ENCODE measurements around the gene PANK1. TPM values are rescaled to one million over a fixed set of nuclear protein-coding genes. Genes with fewer than 3 reads are reported as not detected.

The PANK1 gene
- total and polyA plus RNA-seq, 9 of the 15 experiments (the other 6 are each of a cell fraction or from before 2014, with no cell fraction given) = 1.7 to 10.7 (median 6.5) TPM

DNA sequence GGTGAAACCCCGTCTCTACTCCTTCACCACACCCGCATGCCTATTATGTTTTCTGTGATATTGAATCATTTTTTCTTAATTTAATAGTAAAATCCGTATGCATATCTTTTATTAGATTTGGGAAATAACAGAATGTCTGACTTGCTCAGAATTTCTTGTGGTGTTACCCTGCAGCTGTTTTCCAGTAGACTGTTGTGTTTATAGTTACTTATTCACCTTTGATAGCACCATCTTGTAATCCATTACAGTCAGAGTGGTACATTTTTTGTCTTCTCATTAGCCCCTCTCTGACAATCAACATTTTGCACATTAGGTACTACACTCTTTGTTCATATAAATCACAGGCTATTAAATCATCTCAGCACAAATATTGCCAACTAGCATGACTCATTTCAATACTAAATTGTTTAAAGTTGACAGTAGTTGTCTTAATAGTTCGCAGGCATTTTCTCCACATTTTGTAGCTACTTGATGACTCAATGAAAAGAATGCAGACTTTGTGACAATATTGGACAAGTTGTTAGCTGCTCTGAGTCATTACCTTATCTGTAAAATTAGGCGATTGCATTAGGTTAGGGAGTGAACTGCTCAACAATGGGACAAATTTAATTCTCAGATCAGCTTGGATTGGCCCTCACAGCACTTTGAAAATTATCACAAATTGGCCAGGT is 91.8 kb downstream of the PANK1 start:
- BruUV-seq (replicated peaks) = no TSS peak
- in situ Hi-C loops (cut with MboI) (no loop called here), intact Hi-C loops (cut with micrococcal nuclease) (no loop called here)
- ATAC-seq (no peak), FAIRE-seq (no peak), DNase-seq (ENCODE audit: extremely low read depth in 1 of 4, low spot score in 3 of 4) (no peak)
- H3K9me3 ChIP-seq (replicated peaks; ENCODE audit: control insufficient read depth, insufficient read depth, low read depth, low read length) = no peaks in the 10 kb centered on the region
- H3K27ac ChIP-seq (ENCODE audit: extremely low read depth, low read depth, low read length) = no peak overlapping the region
- WGBS (ENCODE audit: insufficient coverage, low coverage, missing lambda C conversion rate) = 2% methylated on average over 3 of the region's 5 CpGs
- H3K4me1 ChIP-seq (replicated peaks in 1 of 2; ENCODE audit: control insufficient read depth in 2 of 2, insufficient read depth in 2 of 2, low read length in 2 of 2) = no peaks in the 10 kb centered on the region; a peak in 1 of 5 replicates
- ChIA-PET POLR2A (no interaction called here), CTCF (ENCODE audit: low intra/inter-chr PET ratio) (no interaction called here)
- no peak overlapping the region for H2AFZ ChIP-seq (ENCODE audit: low read depth, low read length)
- no peaks in the 10 kb centered on the region for H3K36me3 ChIP-seq (ENCODE audit: control insufficient read depth, insufficient read depth, low read length)
- H3K4me2 ChIP-seq (ENCODE audit: insufficient read depth, low read length) = no peak overlapping the region
- no peaks in the 10 kb centered on the region for H4K20me1 ChIP-seq (replicated peaks; ENCODE audit: control insufficient read depth, insufficient read depth, low read length)
- TF ChIP-seq MEIS2 (IDR thresholded peaks at IDR 0.05; ENCODE audit: partially characterized antibody) = peak; percentile 22
- no peak for TF ChIP-seq BCL6 (CRISPR knock-in tag; IDR thresholded peaks at IDR 0.05)
- no peaks in the 10 kb centered on the region for H3K9me1 ChIP-seq (ENCODE audit: control insufficient read depth, insufficient read depth, low read length)
- no peak overlapping the region for H3K4me3 ChIP-seq
- no peaks in the 10 kb centered on the region for H3K27me3 ChIP-seq (ENCODE audit: control insufficient read depth in 2 of 2, insufficient read depth in 2 of 2, low read length in 2 of 2)
- H3K9ac ChIP-seq (ENCODE audit: insufficient read depth in 1 of 2, low read depth in 2 of 2, low read length in 2 of 2) = no peak overlapping the region
- H3K79me2 ChIP-seq (ENCODE audit: control insufficient read depth, insufficient read depth, low read length) = no peaks in the 10 kb centered on the region

DNA sequence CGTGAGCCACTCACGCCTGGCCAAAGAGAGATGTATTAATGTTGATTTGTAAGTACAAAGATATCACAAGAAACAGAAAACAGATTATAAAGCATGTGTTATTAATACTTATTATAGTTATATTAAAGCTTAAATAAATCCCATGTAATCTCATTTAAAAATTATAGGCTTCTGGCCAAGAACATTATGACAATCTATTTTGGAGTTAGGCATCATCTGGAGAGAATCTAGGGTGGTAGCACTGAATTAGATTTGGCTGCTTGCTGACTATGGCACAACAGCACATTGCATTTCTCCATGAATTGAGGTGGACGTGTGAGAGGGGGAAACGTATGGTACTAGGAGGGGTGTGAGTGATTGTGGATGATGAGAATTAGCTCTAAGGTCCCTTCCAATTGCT is 92.8 kb downstream of the PANK1 start:
- BruUV-seq (replicated peaks) = no TSS peak
- no peak for ATAC-seq
- ChIA-PET POLR2A (no interaction called here), CTCF (ENCODE audit: low intra/inter-chr PET ratio) (no interaction called here)
- in situ Hi-C loops (cut with MboI) (no loop called here), intact Hi-C loops (cut with micrococcal nuclease) (no loop called here)
- no peaks in the 10 kb centered on the region for H3K9me3 ChIP-seq (replicated peaks; ENCODE audit: control insufficient read depth, insufficient read depth, low read depth, low read length)
- no peak overlapping the region for H3K27ac ChIP-seq (ENCODE audit: extremely low read depth, low read depth, low read length)
- no peak overlapping the region for H3K9ac ChIP-seq (ENCODE audit: insufficient read depth in 1 of 2, low read depth in 2 of 2, low read length in 2 of 2)
- no peaks in the 10 kb centered on the region for H3K4me1 ChIP-seq (replicated peaks in 1 of 2; ENCODE audit: control insufficient read depth in 2 of 2, insufficient read depth in 2 of 2, low read length in 2 of 2)
- H3K79me2 ChIP-seq (ENCODE audit: control insufficient read depth, insufficient read depth, low read length) = no peaks in the 10 kb centered on the region
- H3K4me2 ChIP-seq (ENCODE audit: insufficient read depth, low read length) = no peak overlapping the region
- H4K20me1 ChIP-seq (replicated peaks; ENCODE audit: control insufficient read depth, insufficient read depth, low read length) = no peaks in the 10 kb centered on the region
- FAIRE-seq = no peak
- no peak for DNase-seq (ENCODE audit: extremely low read depth in 1 of 4, low spot score in 3 of 4)
- TF ChIP-seq HDAC1 (IDR thresholded peaks at IDR 0.05) = no peak
- TF ChIP-seq, protein P1, sequence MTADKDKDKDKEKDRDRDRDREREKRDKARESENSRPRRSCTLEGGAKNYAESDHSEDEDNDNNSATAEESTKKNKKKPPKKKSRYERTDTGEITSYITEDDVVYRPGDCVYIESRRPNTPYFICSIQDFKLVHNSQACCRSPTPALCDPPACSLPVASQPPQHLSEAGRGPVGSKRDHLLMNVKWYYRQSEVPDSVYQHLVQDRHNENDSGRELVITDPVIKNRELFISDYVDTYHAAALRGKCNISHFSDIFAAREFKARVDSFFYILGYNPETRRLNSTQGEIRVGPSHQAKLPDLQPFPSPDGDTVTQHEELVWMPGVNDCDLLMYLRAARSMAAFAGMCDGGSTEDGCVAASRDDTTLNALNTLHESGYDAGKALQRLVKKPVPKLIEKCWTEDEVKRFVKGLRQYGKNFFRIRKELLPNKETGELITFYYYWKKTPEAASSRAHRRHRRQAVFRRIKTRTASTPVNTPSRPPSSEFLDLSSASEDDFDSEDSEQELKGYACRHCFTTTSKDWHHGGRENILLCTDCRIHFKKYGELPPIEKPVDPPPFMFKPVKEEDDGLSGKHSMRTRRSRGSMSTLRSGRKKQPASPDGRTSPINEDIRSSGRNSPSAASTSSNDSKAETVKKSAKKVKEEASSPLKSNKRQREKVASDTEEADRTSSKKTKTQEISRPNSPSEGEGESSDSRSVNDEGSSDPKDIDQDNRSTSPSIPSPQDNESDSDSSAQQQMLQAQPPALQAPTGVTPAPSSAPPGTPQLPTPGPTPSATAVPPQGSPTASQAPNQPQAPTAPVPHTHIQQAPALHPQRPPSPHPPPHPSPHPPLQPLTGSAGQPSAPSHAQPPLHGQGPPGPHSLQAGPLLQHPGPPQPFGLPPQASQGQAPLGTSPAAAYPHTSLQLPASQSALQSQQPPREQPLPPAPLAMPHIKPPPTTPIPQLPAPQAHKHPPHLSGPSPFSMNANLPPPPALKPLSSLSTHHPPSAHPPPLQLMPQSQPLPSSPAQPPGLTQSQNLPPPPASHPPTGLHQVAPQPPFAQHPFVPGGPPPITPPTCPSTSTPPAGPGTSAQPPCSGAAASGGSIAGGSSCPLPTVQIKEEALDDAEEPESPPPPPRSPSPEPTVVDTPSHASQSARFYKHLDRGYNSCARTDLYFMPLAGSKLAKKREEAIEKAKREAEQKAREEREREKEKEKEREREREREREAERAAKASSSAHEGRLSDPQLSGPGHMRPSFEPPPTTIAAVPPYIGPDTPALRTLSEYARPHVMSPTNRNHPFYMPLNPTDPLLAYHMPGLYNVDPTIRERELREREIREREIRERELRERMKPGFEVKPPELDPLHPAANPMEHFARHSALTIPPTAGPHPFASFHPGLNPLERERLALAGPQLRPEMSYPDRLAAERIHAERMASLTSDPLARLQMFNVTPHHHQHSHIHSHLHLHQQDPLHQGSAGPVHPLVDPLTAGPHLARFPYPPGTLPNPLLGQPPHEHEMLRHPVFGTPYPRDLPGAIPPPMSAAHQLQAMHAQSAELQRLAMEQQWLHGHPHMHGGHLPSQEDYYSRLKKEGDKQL (CRISPR knock-in tag; IDR thresholded peaks at IDR 0.05; ENCODE audit: borderline replicate concordance) = no peak
- TF ChIP-seq CC2D1A (IDR thresholded peaks at IDR 0.05) = no peak
- TF ChIP-seq ZNF444 (CRISPR knock-in tag; IDR thresholded peaks at IDR 0.05) = no peak
- no peak for TF ChIP-seq ZNF316 (IDR thresholded peaks at IDR 0.05)
- no peaks in the 10 kb centered on the region for H3K27me3 ChIP-seq (ENCODE audit: control insufficient read depth in 2 of 2, insufficient read depth in 2 of 2, low read length in 2 of 2)
- H3K4me3 ChIP-seq = no peak overlapping the region
- H2AFZ ChIP-seq (ENCODE audit: low read depth, low read length) = no peak overlapping the region
- no peaks in the 10 kb centered on the region for H3K9me1 ChIP-seq (ENCODE audit: control insufficient read depth, insufficient read depth, low read length)
- WGBS (ENCODE audit: insufficient coverage, low coverage, missing lambda C conversion rate) = 0% methylated on average over 4 of the region's 4 CpGs
- no peaks in the 10 kb centered on the region for H3K36me3 ChIP-seq (ENCODE audit: control insufficient read depth, insufficient read depth, low read length)
